Hepatocyte (in vitro differentiated cells): Measurements from ENCODE around the gene LGALS3BP.

Source experiments
- EZH2 ChIP-seq: fragments of 200-600 bp; sonication (generic); IDR thresholded peaks from 2 replicates; pipeline ENCODE4 v1.6.1; 2016; ENCODE audit warnings: antibody characterized with exemption, mild to moderate bottlenecking, borderline replicate concordance
- TF ChIP-seq, protein P1 (sequence below): fragments of 200-600 bp; sonication (generic); IDR thresholded peaks from 2 replicates; pipeline ENCODE4 v1.5.1; 2016; ENCODE audit warnings: antibody characterized with exemption, mild to moderate bottlenecking; ENCODE audit not compliant: poor library complexity

DNA sequence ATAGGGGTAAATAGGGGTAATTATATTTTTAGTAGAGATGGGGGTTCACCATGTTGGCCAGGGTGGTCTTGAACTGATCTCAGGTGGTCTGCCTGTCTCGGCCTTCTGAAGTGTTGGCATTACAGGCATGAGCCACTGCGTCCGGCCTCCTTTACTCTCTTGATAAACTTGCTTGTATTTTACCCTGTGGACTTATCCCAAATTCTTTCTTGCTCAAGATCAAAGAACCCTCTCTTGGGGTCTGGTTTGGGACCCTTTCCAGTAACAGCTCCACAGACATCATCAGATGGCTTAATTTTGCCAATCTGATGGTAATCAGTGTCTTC, 38.6 kb upstream of the LGALS3BP start:
- TF ChIP-seq, protein P1, sequence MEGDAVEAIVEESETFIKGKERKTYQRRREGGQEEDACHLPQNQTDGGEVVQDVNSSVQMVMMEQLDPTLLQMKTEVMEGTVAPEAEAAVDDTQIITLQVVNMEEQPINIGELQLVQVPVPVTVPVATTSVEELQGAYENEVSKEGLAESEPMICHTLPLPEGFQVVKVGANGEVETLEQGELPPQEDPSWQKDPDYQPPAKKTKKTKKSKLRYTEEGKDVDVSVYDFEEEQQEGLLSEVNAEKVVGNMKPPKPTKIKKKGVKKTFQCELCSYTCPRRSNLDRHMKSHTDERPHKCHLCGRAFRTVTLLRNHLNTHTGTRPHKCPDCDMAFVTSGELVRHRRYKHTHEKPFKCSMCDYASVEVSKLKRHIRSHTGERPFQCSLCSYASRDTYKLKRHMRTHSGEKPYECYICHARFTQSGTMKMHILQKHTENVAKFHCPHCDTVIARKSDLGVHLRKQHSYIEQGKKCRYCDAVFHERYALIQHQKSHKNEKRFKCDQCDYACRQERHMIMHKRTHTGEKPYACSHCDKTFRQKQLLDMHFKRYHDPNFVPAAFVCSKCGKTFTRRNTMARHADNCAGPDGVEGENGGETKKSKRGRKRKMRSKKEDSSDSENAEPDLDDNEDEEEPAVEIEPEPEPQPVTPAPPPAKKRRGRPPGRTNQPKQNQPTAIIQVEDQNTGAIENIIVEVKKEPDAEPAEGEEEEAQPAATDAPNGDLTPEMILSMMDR, result no peak
- TF ChIP-seq EZH2, result no peak
